Endothelial cell of umbilical vein (primary cell): ENCODE results near the gene SMC1B. TPM values are rescaled to one million over a fixed set of nuclear protein-coding genes. Genes with fewer than 3 reads are reported as not detected.

Experiments
- BruUV-seq: library from RNA; stranded (reverse); fragments of 400-500 nt; replicated peaks from 2 replicates; lab custom pipeline; 2021; lab: Mats Ljungman, UMichigan
- CTCF ChIA-PET: fragments of 300-600, 350-600 bp; sonication (Branson Sonifier 250); formaldehyde crosslinking; loops from one replicate; lab custom pipeline; 2021; ENCODE audit warnings: antibody characterized with exemption, inconsistent platforms; lab: Charles Lee
- POLR2A ChIA-PET: fragments of 300-600, 350-600 bp; sonication (Branson Sonifier 250); formaldehyde crosslinking; loops from one replicate; lab custom pipeline; 2021; ENCODE audit warnings: antibody characterized with exemption, inconsistent platforms; lab: Charles Lee
- DNase-seq: peaks from one replicate; pipeline ENCODE4 v3.0.0-alpha.2; 2011; ENCODE audit warnings: low read depth, low spot score
- FAIRE-seq: peaks from 2 replicates; lab custom pipeline; 2011; peaks lifted over from hg19 to GRCh38; lab: Jason Lieb, UNC
- H2AFZ ChIP-seq: 2 replicates; pipeline ENCODE4 v1.6.0; 2012; ENCODE audit warnings: low read depth, low read length, control low read depth, inconsistent platforms
- H3K27ac ChIP-seq: 2 replicates; pipeline ENCODE4 v1.5.1; 2011; ENCODE audit warnings: low read depth, mild to moderate bottlenecking, control low read depth, low read length, moderate library complexity; ENCODE audit not compliant: insufficient read depth
- H3K27me3 ChIP-seq, 2 experiments: 2 replicates each; pipeline versions ENCODE4 v1.6.0 to v1.6.1; 2011; ENCODE audit warnings: low read length in 2 of 2, mixed read lengths in 1 of 2; ENCODE audit not compliant: control insufficient read depth in 2 of 2, insufficient read depth in 2 of 2
- H3K36me3 ChIP-seq, 2 experiments: 2 replicates in 1 of 2; 3 replicates in 1 of 2; pipeline ENCODE4 v1.5.1; 2011; ENCODE audit warnings: low read length in 2 of 2, mild to moderate bottlenecking in 1 of 2, moderate library complexity in 1 of 2; ENCODE audit not compliant: control insufficient read depth in 2 of 2, insufficient read depth in 2 of 2; ENCODE audit errors: extremely low read depth in 1 of 2
- H3K4me1 ChIP-seq: 3 replicates; pipeline ENCODE4 v1.5.1; 2011; ENCODE audit warnings: mild to moderate bottlenecking, low read length; ENCODE audit not compliant: control insufficient read depth, insufficient read depth; ENCODE audit errors: extremely low read depth
- H3K4me2 ChIP-seq: 2 replicates; pipeline ENCODE4 v1.6.1; 2011; ENCODE audit warnings: low read length, control low read depth, mixed read lengths; ENCODE audit not compliant: insufficient read depth
- H3K4me3 ChIP-seq, 3 experiments: fragments of 200-600 bp in 1 of 3; sonication (generic), shearing (Covaris generic) in 1 of 3; replicated peaks in 1 of 3; 2 replicates each; pipeline ENCODE4 v1.5.1; 2011 to 2016; ENCODE audit warnings: control low read depth in 3 of 3, low read length in 3 of 3, mild to moderate bottlenecking in 2 of 3, inconsistent platforms in 1 of 3, low read depth in 1 of 3, moderate library complexity in 1 of 3; ENCODE audit not compliant: insufficient read depth in 1 of 3
- H3K79me2 ChIP-seq: 2 replicates; pipeline ENCODE4 v1.6.0; 2012; ENCODE audit warnings: low read length, inconsistent platforms; ENCODE audit not compliant: control insufficient read depth, insufficient read depth
- H3K9ac ChIP-seq: replicated peaks from 2 replicates; pipeline ENCODE3; 2011; ENCODE audit warnings: low read length, control low read depth; ENCODE audit not compliant: insufficient read depth; ENCODE audit errors: extremely low read depth
- H3K9me1 ChIP-seq: replicated peaks from 3 replicates; pipeline ENCODE4 v1.6.0; 2011; ENCODE audit warnings: mild to moderate bottlenecking, low read length; ENCODE audit not compliant: control insufficient read depth, insufficient read depth; ENCODE audit errors: extremely low read depth
- H3K9me3 ChIP-seq: replicated peaks from 2 replicates; pipeline ENCODE4 v1.5.1; 2012; ENCODE audit warnings: low read length, inconsistent platforms; ENCODE audit not compliant: control insufficient read depth, insufficient read depth
- H4K20me1 ChIP-seq: replicated peaks from 2 replicates; pipeline ENCODE3; 2011; ENCODE audit warnings: mild to moderate bottlenecking, low read length; ENCODE audit not compliant: control insufficient read depth, insufficient read depth; ENCODE audit errors: extremely low read depth
- EZH2 ChIP-seq: IDR thresholded peaks from 2 replicates; pipeline ENCODE4 v1.6.1; 2012; ENCODE audit warnings: borderline replicate concordance, low read depth, mild to moderate bottlenecking, moderate library complexity, low read length, inconsistent platforms; ENCODE audit not compliant: severe bottlenecking
- FOS ChIP-seq: IDR thresholded peaks from 2 replicates; pipeline ENCODE4 v1.6.1; 2011; ENCODE audit warnings: mild to moderate bottlenecking, low read length, moderate library complexity, borderline replicate concordance; ENCODE audit not compliant: insufficient read depth
- GATA2 ChIP-seq: IDR thresholded peaks from 2 replicates; pipeline ENCODE4 v1.7.0; 2011; ENCODE audit warnings: low read depth, mild to moderate bottlenecking, moderate library complexity, mixed read lengths, low read length; ENCODE audit not compliant: insufficient read length, insufficient read depth
- JUN ChIP-seq: IDR thresholded peaks from 2 replicates; pipeline ENCODE4 v1.6.1; 2011; ENCODE audit warnings: borderline replicate concordance, low read depth; ENCODE audit not compliant: insufficient read length, insufficient read depth
- MAX ChIP-seq: IDR thresholded peaks from 2 replicates; pipeline ENCODE4 v1.6.1; 2011; ENCODE audit not compliant: insufficient read depth, insufficient read length
- MYC ChIP-seq: IDR thresholded peaks from one replicate; pipeline ENCODE4 v1.6.1; 2011; ENCODE audit warnings: mild to moderate bottlenecking, low read depth, low read length
- POLR2A ChIP-seq: IDR thresholded peaks from 2 replicates; pipeline ENCODE4 v1.6.1; 2012; ENCODE audit warnings: low read depth, mild to moderate bottlenecking, control low read depth, low read length
- POLR2AphosphoS5 ChIP-seq: IDR thresholded peaks from 2 replicates; pipeline ENCODE4 v1.6.1; 2012; ENCODE audit warnings: low read depth, mild to moderate bottlenecking, control low read depth, low read length, moderate library complexity; ENCODE audit not compliant: insufficient read depth
- dilution Hi-C: fragments of 300-500 bp; cut with MboI; formaldehyde crosslinking; loops from one replicate; pipeline ENCODE4 v1.15.0; 2019; ENCODE audit warnings: low sequenced_read_pairs; ENCODE audit not compliant: extremely low pct_ligation_motif_present
- intact Hi-C: fragments of 100-400 bp; cut with micrococcal nuclease; formaldehyde crosslinking; loops from one replicate; pipeline ENCODE4 v1.10.0; 2022
- polyA plus RNA-seq, 4 experiments: library from polyadenylated mRNA; depleted of rRNA in 3 of 4; stranded (reverse) in 3 of 4; unstranded in 1 of 4; fragments of >200 nt; gene quantifications; 2 replicates each; pipeline versions ENCODE4 v1.2.1 to v1.2.3, GENCODE V29; 2011 to 2012; ENCODE audit warnings: missing spikeins in 1 of 4
- total RNA-seq: library from RNA; stranded (reverse); gene quantifications from 2 replicates; pipeline ENCODE4 v1.2.3, GENCODE V29; 2021
- TF ChIP-seq, protein P1 (sequence below), 2 donors: IDR thresholded peaks; 1 replicate in 1 of 2; 2 replicates in 1 of 2; pipeline ENCODE4 v1.5.1; 2011; ENCODE audit warnings: low read length in 2 of 2, mild to moderate bottlenecking in 2 of 2, moderate library complexity in 2 of 2, control low read depth in 1 of 2, inconsistent platforms in 1 of 2, low read depth in 1 of 2; ENCODE audit not compliant: insufficient read depth in 1 of 2; ENCODE audit errors: extremely low read depth in 1 of 2

SMC1B gene
- total and polyA plus RNA-seq, 2 donors (not counting 3 experiments of a cell fraction or from before 2014, with no cell fraction given): 0.07 TPM; not detected in 1

- H3K27me3 ChIP-seq: peaks cover 2% of the 10 kb centered on the region in 2 experiments
- no peaks in the 10 kb centered on the region for H3K9me3 ChIP-seq
- POLR2A ChIA-PET: no interaction called here
- dilution Hi-C loops: no loop called here
- FAIRE-seq (no peak), DNase-seq (no peak)
- H2AFZ ChIP-seq: no peak overlapping the region
- H3K79me2 ChIP-seq: no peaks in the 10 kb centered on the region
- no peaks in the 10 kb centered on the region for H3K9me1 ChIP-seq
- no peaks in the 10 kb centered on the region for H3K36me3 ChIP-seq
- BruUV-seq: no TSS peak
- no peaks in the 10 kb centered on the region for H4K20me1 ChIP-seq
- intact Hi-C loops: no loop called here
- CTCF ChIA-PET: interaction anchor here (0.9 kb wide), 1 partner anchor 10 kb away, joined by 3 read pairs; no protein-coding TSS in a partner anchor
- no peaks in the 10 kb centered on the region for H3K4me1 ChIP-seq
- H3K27ac ChIP-seq: no peak overlapping the region
- no peak overlapping the region for H3K9ac ChIP-seq
- H3K4me2 ChIP-seq: no peak overlapping the region
- TF ChIP-seq POLR2AphosphoS5 (no peak), EZH2 (no peak)
- TF ChIP-seq, protein P1, sequence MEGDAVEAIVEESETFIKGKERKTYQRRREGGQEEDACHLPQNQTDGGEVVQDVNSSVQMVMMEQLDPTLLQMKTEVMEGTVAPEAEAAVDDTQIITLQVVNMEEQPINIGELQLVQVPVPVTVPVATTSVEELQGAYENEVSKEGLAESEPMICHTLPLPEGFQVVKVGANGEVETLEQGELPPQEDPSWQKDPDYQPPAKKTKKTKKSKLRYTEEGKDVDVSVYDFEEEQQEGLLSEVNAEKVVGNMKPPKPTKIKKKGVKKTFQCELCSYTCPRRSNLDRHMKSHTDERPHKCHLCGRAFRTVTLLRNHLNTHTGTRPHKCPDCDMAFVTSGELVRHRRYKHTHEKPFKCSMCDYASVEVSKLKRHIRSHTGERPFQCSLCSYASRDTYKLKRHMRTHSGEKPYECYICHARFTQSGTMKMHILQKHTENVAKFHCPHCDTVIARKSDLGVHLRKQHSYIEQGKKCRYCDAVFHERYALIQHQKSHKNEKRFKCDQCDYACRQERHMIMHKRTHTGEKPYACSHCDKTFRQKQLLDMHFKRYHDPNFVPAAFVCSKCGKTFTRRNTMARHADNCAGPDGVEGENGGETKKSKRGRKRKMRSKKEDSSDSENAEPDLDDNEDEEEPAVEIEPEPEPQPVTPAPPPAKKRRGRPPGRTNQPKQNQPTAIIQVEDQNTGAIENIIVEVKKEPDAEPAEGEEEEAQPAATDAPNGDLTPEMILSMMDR (IDR thresholded peaks at IDR 0.05; ENCODE audit: extremely low read depth in 1 of 2, insufficient read depth in 1 of 2, low read depth in 1 of 2, low read length in 2 of 2): no peak
- H3K4me3 ChIP-seq: no peak overlapping the region
Observed at GRCh38 chr22:45452565-45453379, 39.4 kb upstream of the SMC1B start.

- H3K4me1 ChIP-seq: no peaks in the 10 kb centered on the region
- H2AFZ ChIP-seq: no peak overlapping the region
- H3K27me3 ChIP-seq: peaks cover 2% of the 10 kb centered on the region in 2 experiments
- no peak overlapping the region for H3K4me2 ChIP-seq
- TF ChIP-seq EZH2 (no peak), MYC (no peak), FOS (no peak), POLR2AphosphoS5 (no peak), GATA2 (no peak), JUN (no peak), MAX (no peak), POLR2A (no peak)
- TF ChIP-seq, protein P1 (IDR thresholded peaks at IDR 0.05; ENCODE audit: extremely low read depth in 1 of 2, insufficient read depth in 1 of 2, low read depth in 1 of 2, low read length in 2 of 2): no peak
- H3K9ac ChIP-seq: no peak overlapping the region
- no peaks in the 10 kb centered on the region for H3K36me3 ChIP-seq
- CTCF ChIA-PET: no interaction called here
- no peaks in the 10 kb centered on the region for H3K9me3 ChIP-seq
- no peak overlapping the region for H3K4me3 ChIP-seq
- H3K79me2 ChIP-seq: no peaks in the 10 kb centered on the region
- no peaks in the 10 kb centered on the region for H4K20me1 ChIP-seq
- no peak for FAIRE-seq
- POLR2A ChIA-PET: no interaction called here
- H3K9me1 ChIP-seq: no peaks in the 10 kb centered on the region
- intact Hi-C loops: no loop called here
- H3K27ac ChIP-seq: no peak overlapping the region
- no peak for DNase-seq
- BruUV-seq: no TSS peak
- dilution Hi-C loops: no loop called here
Observed at GRCh38 chr22:45451972-45452371, 38.6 kb upstream of the SMC1B start.
